GM23248 (cell line): Measurements from ENCODE around the gene IL19.

Experiments used
- EZH2 ChIP-seq: fragments of 200-600 bp; sonication (generic); IDR thresholded peaks from 2 replicates; pipeline ENCODE4 v1.6.1; 2018; ENCODE audit warnings: antibody characterized with exemption, mild to moderate bottlenecking; ENCODE audit not compliant: insufficient read depth, poor library complexity, severe bottlenecking
- EZH2phosphoT487 ChIP-seq: fragments of 200-600 bp; sonication (generic); IDR thresholded peaks from 2 replicates; pipeline ENCODE4 v1.6.1; 2018; ENCODE audit warnings: antibody characterized with exemption, moderate library complexity, mild to moderate bottlenecking, low read depth; ENCODE audit not compliant: insufficient read depth

- no peak for TF ChIP-seq EZH2
- TF ChIP-seq EZH2phosphoT487 = no peak
Measured at GRCh38 chr1:206834711-206835110, 64.1 kb downstream of the IL19 start.
